Measurements from ENCODE around the gene CXCR2. TPM values are rescaled to one million over a fixed set of nuclear protein-coding genes. Genes with fewer than 3 reads are reported as not detected.

Gene CXCR2
- total and polyA plus RNA-seq, 10 of the 15 experiments (the other 5 are each of a cell fraction or from before 2014, with no cell fraction given), result 0.04 to 0.62 (median 0.16) TPM

DNA sequence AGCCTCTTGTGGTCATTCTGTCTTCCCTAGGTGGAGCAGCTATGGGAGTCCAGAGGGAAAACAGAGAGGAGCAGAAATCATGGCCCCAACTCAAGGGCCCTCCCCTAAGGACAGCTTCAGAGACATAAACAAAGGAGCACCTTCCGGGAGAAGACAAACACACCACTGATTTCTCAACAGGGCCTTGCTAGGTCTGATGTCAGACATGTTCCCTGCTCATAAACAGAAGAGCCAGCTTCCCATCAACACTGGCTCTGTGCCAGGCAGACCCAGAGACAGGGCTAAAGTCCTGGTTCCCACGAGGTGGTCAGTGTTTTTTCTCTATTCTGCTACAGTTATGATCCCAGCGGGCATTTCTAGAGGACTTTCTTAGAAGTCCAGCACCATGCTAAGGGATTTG lies 19.3 kb downstream of the CXCR2 start:
- Histone ChIP-seq H4K20me1 (ENCODE audit: control insufficient read depth, insufficient read depth) (no peaks in the 10 kb centered on the region), H3K27me3 (replicated peaks in 1 of 2; ENCODE audit: control insufficient read depth in 2 of 2, insufficient read depth in 2 of 2, low read length in 1 of 2) (no peaks in the 10 kb centered on the region), H3K36me3 (ENCODE audit: control insufficient read depth in 2 of 2, insufficient read depth in 2 of 2, low read length in 1 of 2) (no peaks in the 10 kb centered on the region), H3K9ac (ENCODE audit: control insufficient read depth, insufficient read depth, low read length) (no peak overlapping the region), H3K79me2 (ENCODE audit: control insufficient read depth, insufficient read depth, low read length) (no peaks in the 10 kb centered on the region), H3K4me2 (ENCODE audit: control insufficient read depth, insufficient read depth) (no peak overlapping the region), H2AFZ (ENCODE audit: control insufficient read depth, low read depth, low read length) (no peak overlapping the region), H3K9me3 (replicated peaks; ENCODE audit: control insufficient read depth, insufficient read depth, low read length) (no peaks in the 10 kb centered on the region; the same call in 2 of the 3 replicates), H3K4me1 (ENCODE audit: control insufficient read depth, insufficient read depth, low read length) (peaks cover 1% of the 10 kb centered on the region), H3K4me3 (no peak overlapping the region), H3K27ac (ENCODE audit: control insufficient read depth, insufficient read depth) (no peak overlapping the region)
- ATAC-seq, result no peak
- DNase-seq (ENCODE audit: low read depth, low spot score), result no peak
- TF ChIP-seq ESRRA (IDR thresholded peaks at IDR 0.05; ENCODE audit: low read length) (no peak), MTA2 (IDR thresholded peaks at IDR 0.05; ENCODE audit: low read depth) (no peak), EGR1 (IDR thresholded peaks at IDR 0.05; ENCODE audit: borderline replicate concordance in 1 of 2, low read depth in 2 of 2, low read length in 2 of 2) (no peak), ATF7 (IDR thresholded peaks at IDR 0.05; ENCODE audit: low read depth) (no peak), TCF12 (IDR thresholded peaks at IDR 0.05; ENCODE audit: low read depth, low read length) (no peak), CHD1 (IDR thresholded peaks at IDR 0.05; ENCODE audit: low read depth, low read length) (no peak), YBX1 (IDR thresholded peaks at IDR 0.05) (no peak), STAT3 (IDR thresholded peaks at IDR 0.05; ENCODE audit: low read depth, low read length) (no peak), FOXM1 (IDR thresholded peaks at IDR 0.05; ENCODE audit: low read depth, low read length) (no peak), RAD21 (IDR thresholded peaks at IDR 0.05; ENCODE audit: insufficient read depth, low read depth, low read length) (no peak), EP300 (IDR thresholded peaks at IDR 0.05; ENCODE audit: borderline replicate concordance in 1 of 2, control insufficient read depth in 1 of 2, low read depth in 2 of 2, low read length in 2 of 2) (no peak), ASH2L (IDR thresholded peaks at IDR 0.05; ENCODE audit: borderline replicate concordance, low read depth) (no peak), ZNF622 (IDR thresholded peaks at IDR 0.05) (no peak), SMC3 (IDR thresholded peaks at IDR 0.05; ENCODE audit: borderline replicate concordance, low read length) (no peak), KDM1A (IDR thresholded peaks at IDR 0.05; ENCODE audit: borderline replicate concordance) (no peak), JUNB (IDR thresholded peaks at IDR 0.05) (no peak)
- TF ChIP-seq, protein P1, sequence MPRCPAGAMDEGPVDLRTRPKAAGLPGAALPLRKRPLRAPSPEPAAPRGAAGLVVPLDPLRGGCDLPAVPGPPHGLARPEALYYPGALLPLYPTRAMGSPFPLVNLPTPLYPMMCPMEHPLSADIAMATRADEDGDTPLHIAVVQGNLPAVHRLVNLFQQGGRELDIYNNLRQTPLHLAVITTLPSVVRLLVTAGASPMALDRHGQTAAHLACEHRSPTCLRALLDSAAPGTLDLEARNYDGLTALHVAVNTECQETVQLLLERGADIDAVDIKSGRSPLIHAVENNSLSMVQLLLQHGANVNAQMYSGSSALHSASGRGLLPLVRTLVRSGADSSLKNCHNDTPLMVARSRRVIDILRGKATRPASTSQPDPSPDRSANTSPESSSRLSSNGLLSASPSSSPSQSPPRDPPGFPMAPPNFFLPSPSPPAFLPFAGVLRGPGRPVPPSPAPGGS (IDR thresholded peaks at IDR 0.05; ENCODE audit: borderline replicate concordance, insufficient read depth, low read depth, low read length, poor library complexity, severe bottlenecking), result no peak
- TF ChIP-seq, protein P2, sequence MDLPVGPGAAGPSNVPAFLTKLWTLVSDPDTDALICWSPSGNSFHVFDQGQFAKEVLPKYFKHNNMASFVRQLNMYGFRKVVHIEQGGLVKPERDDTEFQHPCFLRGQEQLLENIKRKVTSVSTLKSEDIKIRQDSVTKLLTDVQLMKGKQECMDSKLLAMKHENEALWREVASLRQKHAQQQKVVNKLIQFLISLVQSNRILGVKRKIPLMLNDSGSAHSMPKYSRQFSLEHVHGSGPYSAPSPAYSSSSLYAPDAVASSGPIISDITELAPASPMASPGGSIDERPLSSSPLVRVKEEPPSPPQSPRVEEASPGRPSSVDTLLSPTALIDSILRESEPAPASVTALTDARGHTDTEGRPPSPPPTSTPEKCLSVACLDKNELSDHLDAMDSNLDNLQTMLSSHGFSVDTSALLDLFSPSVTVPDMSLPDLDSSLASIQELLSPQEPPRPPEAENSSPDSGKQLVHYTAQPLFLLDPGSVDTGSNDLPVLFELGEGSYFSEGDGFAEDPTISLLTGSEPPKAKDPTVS (IDR thresholded peaks at IDR 0.05; ENCODE audit: low read depth, low read length), result no peak
- TF ChIP-seq, protein P3, sequence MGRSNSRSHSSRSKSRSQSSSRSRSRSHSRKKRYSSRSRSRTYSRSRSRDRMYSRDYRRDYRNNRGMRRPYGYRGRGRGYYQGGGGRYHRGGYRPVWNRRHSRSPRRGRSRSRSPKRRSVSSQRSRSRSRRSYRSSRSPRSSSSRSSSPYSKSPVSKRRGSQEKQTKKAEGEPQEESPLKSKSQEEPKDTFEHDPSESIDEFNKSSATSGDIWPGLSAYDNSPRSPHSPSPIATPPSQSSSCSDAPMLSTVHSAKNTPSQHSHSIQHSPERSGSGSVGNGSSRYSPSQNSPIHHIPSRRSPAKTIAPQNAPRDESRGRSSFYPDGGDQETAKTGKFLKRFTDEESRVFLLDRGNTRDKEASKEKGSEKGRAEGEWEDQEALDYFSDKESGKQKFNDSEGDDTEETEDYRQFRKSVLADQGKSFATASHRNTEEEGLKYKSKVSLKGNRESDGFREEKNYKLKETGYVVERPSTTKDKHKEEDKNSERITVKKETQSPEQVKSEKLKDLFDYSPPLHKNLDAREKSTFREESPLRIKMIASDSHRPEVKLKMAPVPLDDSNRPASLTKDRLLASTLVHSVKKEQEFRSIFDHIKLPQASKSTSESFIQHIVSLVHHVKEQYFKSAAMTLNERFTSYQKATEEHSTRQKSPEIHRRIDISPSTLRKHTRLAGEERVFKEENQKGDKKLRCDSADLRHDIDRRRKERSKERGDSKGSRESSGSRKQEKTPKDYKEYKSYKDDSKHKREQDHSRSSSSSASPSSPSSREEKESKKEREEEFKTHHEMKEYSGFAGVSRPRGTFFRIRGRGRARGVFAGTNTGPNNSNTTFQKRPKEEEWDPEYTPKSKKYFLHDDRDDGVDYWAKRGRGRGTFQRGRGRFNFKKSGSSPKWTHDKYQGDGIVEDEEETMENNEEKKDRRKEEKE (IDR thresholded peaks at IDR 0.05), result no peak
- TF ChIP-seq, protein P4, sequence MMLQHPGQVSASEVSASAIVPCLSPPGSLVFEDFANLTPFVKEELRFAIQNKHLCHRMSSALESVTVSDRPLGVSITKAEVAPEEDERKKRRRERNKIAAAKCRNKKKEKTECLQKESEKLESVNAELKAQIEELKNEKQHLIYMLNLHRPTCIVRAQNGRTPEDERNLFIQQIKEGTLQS (IDR thresholded peaks at IDR 0.05; ENCODE audit: borderline replicate concordance, extremely low read depth, low read depth, low read length), result no peak
- in situ Hi-C loops (cut with MboI), result no loop called here
- ChIA-PET CTCF (no interaction called here), SMC1A (ENCODE audit: uncharacterized antibody, unreplicated experiment) (no interaction called here), POLR2A (no interaction called here), RAD21 (ENCODE audit: unreplicated experiment) (no interaction called here)
- intact Hi-C loops (cut with micrococcal nuclease; ENCODE audit: unreplicated experiment), result no loop called here
- FAIRE-seq, result no peak
- 36% methylated on average over 3 of the region's 3 CpGs for WGBS (ENCODE audit: insufficient coverage, insufficient replicate concordance, low lambda C conversion rate, missing lambda C conversion rate)
- no TSS peak for BruUV-seq (replicated peaks)
